ENCODE data around the gene L1CAM.

GRCh38 chrX:153863251-153863991 lies 22.6 kb downstream of the L1CAM start:
- TF ChIP-seq CTCF (tag by site-specific recombination; IDR thresholded peaks at IDR 0.05) (no peak), PATZ1 (tag by site-specific recombination; IDR thresholded peaks at IDR 0.05) (no peak), ZNF223 (tag by site-specific recombination; IDR thresholded peaks at IDR 0.05) (no peak), ZNF629 (tag by site-specific recombination; IDR thresholded peaks at IDR 0.05) (no peak), KLF7 (tag by site-specific recombination; IDR thresholded peaks at IDR 0.05; ENCODE audit: borderline replicate concordance) (no peak), ZNF155 (tag by site-specific recombination; IDR thresholded peaks at IDR 0.05) (no peak), ZFP37 (tag by site-specific recombination; IDR thresholded peaks at IDR 0.05) (no peak), ZFP69B (tag by site-specific recombination; IDR thresholded peaks at IDR 0.05) (no peak), ZNF530 (tag by site-specific recombination; IDR thresholded peaks at IDR 0.05; ENCODE audit: low read depth) (no peak), ZNF274 (IDR thresholded peaks at IDR 0.05; ENCODE audit: low read length) (no peak), ZNF274 (tag by site-specific recombination; IDR thresholded peaks at IDR 0.05; ENCODE audit: borderline replicate concordance) (no peak), ZNF747 (tag by site-specific recombination; IDR thresholded peaks at IDR 0.05) (no peak)

All from HEK293 (cell line).